ENCODE data around the gene ZNF106. TPM values are rescaled to one million over a fixed set of nuclear protein-coding genes. Genes with fewer than 3 reads are reported as not detected.

Gene ZNF106
- total RNA-seq, 2 donors from 2014 or later = 42.1 to 46.2 TPM

GRCh38 chr15:42401544-42402454, 89.1 kb downstream of the ZNF106 start:
- Mint-ChIP-seq H3K27me3 (ENCODE audit: insufficient read depth) (no peaks in the 10 kb centered on the region), H3K4me1 (no peaks in the 10 kb centered on the region), H3K9me3 (no peaks in the 10 kb centered on the region), H3K4me3 (no peak overlapping the region), H3K36me3 (ENCODE audit: low read depth) (no peaks in the 10 kb centered on the region), H3K27ac (no peak overlapping the region)
- no peak overlapping the region for H3K4me3 ChIP-seq (ENCODE audit: low read length)
- H3K9me3 ChIP-seq (ENCODE audit: control insufficient read depth, low read length) = no peaks in the 10 kb centered on the region
- TF ChIP-seq CTCF (conservative IDR thresholded peaks at IDR 0.05) = no peak
- no peak overlapping the region for H3K27ac ChIP-seq (ENCODE audit: low read depth, low read length)
- H3K27me3 ChIP-seq (ENCODE audit: control insufficient read depth, insufficient read depth, low read length, poor library complexity, severe bottlenecking) = no peaks in the 10 kb centered on the region
- no peak overlapping the region for H3K9ac ChIP-seq (ENCODE audit: extremely low read depth, low read length, poor library complexity, severe bottlenecking)
- DNase-seq = no peak
- no peaks in the 10 kb centered on the region for H3K4me1 ChIP-seq (ENCODE audit: control insufficient read depth, insufficient read depth, low read length)
- no peaks in the 10 kb centered on the region for H3K36me3 ChIP-seq (ENCODE audit: control insufficient read depth, insufficient read depth, low read length)
- 92 to 93% methylated on average over 9 to 24 of the region's 24 CpGs for WGBS, 2 experiments (ENCODE audit: insufficient coverage in 1 of 2, insufficient read length in 1 of 2)

GRCh38 chr15:42395838-42396237, 95.1 kb downstream of the ZNF106 start:
- Mint-ChIP-seq H3K27ac (no peak overlapping the region), H3K27me3 (ENCODE audit: insufficient read depth) (no peaks in the 10 kb centered on the region), H3K9me3 (no peaks in the 10 kb centered on the region), H3K36me3 (ENCODE audit: low read depth) (no peaks in the 10 kb centered on the region), H3K4me1 (no peaks in the 10 kb centered on the region), H3K4me3 (no peak overlapping the region)
- H3K9ac ChIP-seq (ENCODE audit: extremely low read depth, low read length, poor library complexity, severe bottlenecking) = no peak overlapping the region
- H3K4me1 ChIP-seq (ENCODE audit: control insufficient read depth, insufficient read depth, low read length) = no peaks in the 10 kb centered on the region
- H3K36me3 ChIP-seq (ENCODE audit: control insufficient read depth, insufficient read depth, low read length) = no peaks in the 10 kb centered on the region
- no peak overlapping the region for H3K4me3 ChIP-seq (ENCODE audit: low read length)
- 80 to 94% methylated on average over 1 of the region's 1 CpG for WGBS, 2 experiments (ENCODE audit: insufficient coverage in 1 of 2, insufficient read length in 1 of 2)
- H3K27me3 ChIP-seq (ENCODE audit: control insufficient read depth, insufficient read depth, low read length, poor library complexity, severe bottlenecking) = no peaks in the 10 kb centered on the region
- no peak overlapping the region for H3K27ac ChIP-seq (ENCODE audit: low read depth, low read length)
- no peak for DNase-seq
- no peaks in the 10 kb centered on the region for H3K9me3 ChIP-seq (ENCODE audit: control insufficient read depth, low read length)
- TF ChIP-seq CTCF (conservative IDR thresholded peaks at IDR 0.05) = no peak

GRCh38 chr15:42394106-42394505, 96.8 kb downstream of the ZNF106 start:
- no peak for TF ChIP-seq CTCF (conservative IDR thresholded peaks at IDR 0.05)
- H3K4me3 Mint-ChIP-seq = no peak overlapping the region
- H3K27ac Mint-ChIP-seq = no peak overlapping the region

More at GRCh38 chr15:42394106-42394505, 96.8 kb downstream of the ZNF106 start:
- Histone ChIP-seq H3K36me3 (ENCODE audit: control insufficient read depth, insufficient read depth, low read length) (no peaks in the 10 kb centered on the region), H3K9ac (ENCODE audit: extremely low read depth, low read length, poor library complexity, severe bottlenecking) (no peak overlapping the region), H3K4me1 (ENCODE audit: control insufficient read depth, insufficient read depth, low read length) (no peaks in the 10 kb centered on the region), H3K27me3 (ENCODE audit: control insufficient read depth, insufficient read depth, low read length, poor library complexity, severe bottlenecking) (no peaks in the 10 kb centered on the region), H3K27ac (ENCODE audit: low read depth, low read length) (no peak overlapping the region), H3K4me3 (ENCODE audit: low read length) (no peak overlapping the region), H3K9me3 (ENCODE audit: control insufficient read depth, low read length) (no peaks in the 10 kb centered on the region)
- WGBS, 2 experiments (ENCODE audit: insufficient coverage in 1 of 2, insufficient read length in 1 of 2) = 96 to 98% methylated on average over 6 to 13 of the region's 13 CpGs
- DNase-seq = no peak
- Mint-ChIP-seq H3K9me3 (no peaks in the 10 kb centered on the region), H3K27me3 (ENCODE audit: insufficient read depth) (no peaks in the 10 kb centered on the region), H3K36me3 (ENCODE audit: low read depth) (no peaks in the 10 kb centered on the region), H3K4me1 (no peaks in the 10 kb centered on the region)

All from endodermal cell (in vitro differentiated cells).